ENCODE measurements around the gene CTF1.

GRCh38 chr16:30941600-30942425 is 45.4 kb downstream of the CTF1 start:
- TF ChIP-seq CTCF (IDR thresholded peaks at IDR 0.05) (peak; percentile 94), ZFX (IDR thresholded peaks at IDR 0.05; ENCODE audit: borderline replicate concordance) (no peak)
